WTC11 (cell line): ENCODE data around the gene SORCS2. TPM values are rescaled to one million over a fixed set of nuclear protein-coding genes. Genes with fewer than 3 reads are reported as not detected.
A peak's percentile ranks its signal among the peaks of the same experiment; 100 is the strongest.

Source experiments
- ATAC-seq: fragments of 200-7000 bp; cut with Tn5 transposase; 2 replicates; pipeline ENCODE4 v1.10.0; 2021; ENCODE audit warnings: mild to moderate bottlenecking, moderate library complexity
- CTCF ChIA-PET: fragments of 300-600 bp; sonication (Branson Sonifier 250); formaldehyde crosslinking; loops from one replicate; lab custom pipeline; 2021; ENCODE audit warnings: antibody characterized with exemption; lab: Charles Lee
- POLR2A ChIA-PET: fragments of 350-600 bp; sonication (Branson Sonifier 250); formaldehyde crosslinking; loops from one replicate; lab custom pipeline; 2021; ENCODE audit warnings: antibody characterized with exemption; lab: Charles Lee
- DNase-seq: peaks from one replicate; pipeline ENCODE4 v3.0.0; 2021; ENCODE audit warnings: low spot score
- H3K27ac Mint-ChIP-seq: 2 replicates; pipeline ENCODE4 v1.8.0; 2021; ENCODE audit warnings: mixed read lengths
- H3K27me3 Mint-ChIP-seq: 2 replicates; pipeline ENCODE4 v1.8.0; 2021; ENCODE audit warnings: low read depth, mild to moderate bottlenecking, moderate library complexity, mixed read lengths
- H3K36me3 Mint-ChIP-seq: 2 replicates; pipeline ENCODE4 v1.8.0; 2021; ENCODE audit warnings: mixed read lengths
- H3K4me1 Mint-ChIP-seq: 2 replicates; pipeline ENCODE4 v1.8.0; 2022; ENCODE audit warnings: mixed read lengths
- H3K4me3 Mint-ChIP-seq: 2 replicates; pipeline ENCODE4 v1.8.0; 2021; ENCODE audit warnings: mild to moderate bottlenecking, moderate library complexity, mixed read lengths
- H3K9me3 Mint-ChIP-seq: 2 replicates; pipeline ENCODE4 v1.8.0; 2021; ENCODE audit warnings: mixed read lengths
- ATF2 ChIP-seq: sonication (generic); formaldehyde crosslinking; IDR thresholded peaks from 2 replicates; pipeline ENCODE4 v1.8.1; 2022; ENCODE audit warnings: low read depth, missing genetic modification reagents, borderline replicate concordance
- CBFB ChIP-seq: sonication (generic); formaldehyde crosslinking; IDR thresholded peaks from 2 replicates; pipeline ENCODE4 v1.8.1; 2022; ENCODE audit warnings: mild to moderate bottlenecking, low read depth, missing genetic modification reagents
- CREM ChIP-seq: sonication (generic); formaldehyde crosslinking; IDR thresholded peaks from 2 replicates; pipeline ENCODE4 v1.8.1; 2022; ENCODE audit warnings: mild to moderate bottlenecking, missing genetic modification reagents, moderate library complexity
- E2F1 ChIP-seq: sonication (generic); formaldehyde crosslinking; IDR thresholded peaks from 2 replicates; pipeline ENCODE4 v1.8.0; 2022; ENCODE audit warnings: mild to moderate bottlenecking, missing genetic modification reagents
- ELF4 ChIP-seq: sonication (generic); formaldehyde crosslinking; IDR thresholded peaks from 2 replicates; pipeline ENCODE4 v1.8.1; 2022; ENCODE audit warnings: low read depth, mild to moderate bottlenecking, moderate library complexity, missing genetic modification reagents
- IRF2 ChIP-seq: sonication (generic); formaldehyde crosslinking; IDR thresholded peaks from 2 replicates; pipeline ENCODE4 v1.8.0; 2022; ENCODE audit warnings: low read depth, missing genetic modification reagents, borderline replicate concordance
- NR1H2 ChIP-seq: sonication (generic); formaldehyde crosslinking; IDR thresholded peaks from 2 replicates; pipeline ENCODE4 v1.9.0; 2021; ENCODE audit warnings: mild to moderate bottlenecking, moderate library complexity, missing genetic modification reagents
- NR2C2 ChIP-seq: sonication (generic); formaldehyde crosslinking; IDR thresholded peaks from 2 replicates; pipeline ENCODE4 v1.8.0; 2022; ENCODE audit warnings: mild to moderate bottlenecking, missing genetic modification reagents
- NR3C1 ChIP-seq: sonication (generic); formaldehyde crosslinking; conservative IDR thresholded peaks from 2 replicates; pipeline ENCODE4 v1.8.1; 2023; ENCODE audit warnings: low read depth, mild to moderate bottlenecking, missing genetic modification reagents
- RELA ChIP-seq: sonication (generic); formaldehyde crosslinking; IDR thresholded peaks from 2 replicates; pipeline ENCODE4 v1.8.1; 2022; ENCODE audit warnings: missing genetic modification reagents, mild to moderate bottlenecking, borderline replicate concordance
- TCF7 ChIP-seq: sonication (generic); formaldehyde crosslinking; IDR thresholded peaks from 2 replicates; pipeline ENCODE4 v1.8.0; 2022; ENCODE audit warnings: mild to moderate bottlenecking, low read depth, missing genetic modification reagents, moderate library complexity
- TP53 ChIP-seq: sonication (generic); formaldehyde crosslinking; IDR thresholded peaks from 2 replicates; pipeline ENCODE4 v1.8.1; 2023; ENCODE audit warnings: mild to moderate bottlenecking, missing genetic modification reagents
- ZBTB43 ChIP-seq: sonication (generic); formaldehyde crosslinking; IDR thresholded peaks from 2 replicates; pipeline ENCODE4 v1.8.1; 2023; ENCODE audit warnings: mild to moderate bottlenecking, missing genetic modification reagents
- ZNF219 ChIP-seq: sonication (generic); formaldehyde crosslinking; IDR thresholded peaks from 2 replicates; pipeline ENCODE4 v1.8.0; 2023; ENCODE audit warnings: missing genetic modification reagents, mild to moderate bottlenecking, borderline replicate concordance
- ZNF423 ChIP-seq: fragments of 250-450 bp; sonication (Bioruptor Pico); IDR thresholded peaks from 2 replicates; pipeline ENCODE4 v2.1.2; 2022; ENCODE audit warnings: mild to moderate bottlenecking, moderate library complexity
- ZNF512 ChIP-seq: sonication (generic); formaldehyde crosslinking; IDR thresholded peaks from 2 replicates; pipeline ENCODE4 v1.8.1; 2022; ENCODE audit warnings: missing genetic modification reagents, borderline replicate concordance
- total RNA-seq: library from RNA; stranded (reverse); gene quantifications from 3 replicates; pipeline ENCODE4 v1.2.3, GENCODE V29; 2021
- TF ChIP-seq, protein P1 (sequence below): sonication (generic); formaldehyde crosslinking; IDR thresholded peaks from 2 replicates; pipeline ENCODE4 v1.8.1; 2022; ENCODE audit warnings: low read depth, mild to moderate bottlenecking, moderate library complexity, missing genetic modification reagents, borderline replicate concordance
- TF ChIP-seq, protein P2 (sequence below): sonication (generic); formaldehyde crosslinking; IDR thresholded peaks from 2 replicates; pipeline ENCODE4 v1.8.1; 2023; ENCODE audit warnings: mild to moderate bottlenecking, missing genetic modification reagents, borderline replicate concordance

SORCS2 gene
- total RNA-seq, 1 experiment from 2014 or later, result 6.6 TPM

- H3K27ac Mint-ChIP-seq, result no peak overlapping the region
- peaks cover 9% of the 10 kb centered on the region for H3K4me1 Mint-ChIP-seq
- ChIA-PET CTCF (interaction anchor here (1.0 to 2.0 kb wide), 5 partner anchors 35 to 220 kb away, joined by 3 to 7 read pairs (median 4); no protein-coding TSS in a partner anchor), POLR2A (no interaction called here)
- peaks cover 13% of the 10 kb centered on the region; the same call in 1 of the 2 replicates for H3K36me3 Mint-ChIP-seq
- ATAC-seq (no peak), DNase-seq (no peak)
- TF ChIP-seq ZNF423 (CRISPR knock-in tag) (0 out of 2 replicates have a peak, but pooled peaks have one; percentile 13), NR1H2 (CRISPR knock-in tag) (no peak)
- H3K4me3 Mint-ChIP-seq, result no peak overlapping the region
- no peaks in the 10 kb centered on the region for H3K9me3 Mint-ChIP-seq
- no peaks in the 10 kb centered on the region for H3K27me3 Mint-ChIP-seq
These were observed 575.2 kb downstream of the SORCS2 start for GRCh38 chr4:7767526-7767925.

- ChIA-PET POLR2A (no interaction called here), CTCF (interaction anchor here (1.0 to 3.5 kb wide), 7 partner anchors 33 to 220 kb away, joined by 3 to 41 read pairs (median 5); no protein-coding TSS in a partner anchor)
- TF ChIP-seq ZNF219 (CRISPR knock-in tag) (no peak), ZNF512 (CRISPR knock-in tag) (no peak)
- TF ChIP-seq, protein P1, sequence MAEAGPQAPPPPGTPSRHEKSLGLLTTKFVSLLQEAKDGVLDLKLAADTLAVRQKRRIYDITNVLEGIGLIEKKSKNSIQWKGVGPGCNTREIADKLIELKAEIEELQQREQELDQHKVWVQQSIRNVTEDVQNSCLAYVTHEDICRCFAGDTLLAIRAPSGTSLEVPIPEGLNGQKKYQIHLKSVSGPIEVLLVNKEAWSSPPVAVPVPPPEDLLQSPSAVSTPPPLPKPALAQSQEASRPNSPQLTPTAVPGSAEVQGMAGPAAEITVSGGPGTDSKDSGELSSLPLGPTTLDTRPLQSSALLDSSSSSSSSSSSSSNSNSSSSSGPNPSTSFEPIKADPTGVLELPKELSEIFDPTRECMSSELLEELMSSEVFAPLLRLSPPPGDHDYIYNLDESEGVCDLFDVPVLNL (CRISPR knock-in tag), result no peak
- Mint-ChIP-seq H3K9me3 (no peaks in the 10 kb centered on the region), H3K4me1 (peaks cover 9% of the 10 kb centered on the region), H3K4me3 (no peak overlapping the region), H3K27ac (no peak overlapping the region), H3K27me3 (no peaks in the 10 kb centered on the region), H3K36me3 (peaks cover 16% of the 10 kb centered on the region; the same call in 1 of the 2 replicates)
- ATAC-seq, result no peak
- no peak for DNase-seq
These were observed 575.6 kb downstream of the SORCS2 start for GRCh38 chr4:7767966-7768365.

DNA sequence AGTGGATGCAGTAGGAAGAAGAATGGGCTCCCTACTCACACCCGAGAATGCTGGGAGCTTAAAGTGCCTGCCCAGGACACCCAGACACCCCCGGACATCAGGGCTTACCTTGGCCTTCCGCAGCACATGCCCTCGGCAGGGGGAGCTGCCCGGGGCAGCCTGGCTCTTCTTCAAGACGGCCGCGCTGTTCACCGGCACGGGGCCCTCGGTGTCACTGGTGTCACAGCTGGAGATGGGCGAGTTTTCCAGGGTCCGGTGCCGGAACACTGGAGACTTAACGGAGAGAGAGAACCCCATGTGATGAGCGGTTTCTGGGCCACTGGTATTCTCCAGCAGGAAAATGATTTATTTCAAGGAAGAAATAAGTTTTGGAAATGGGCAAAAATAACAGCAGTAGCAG lies 576.4 kb downstream of the SORCS2 start:
- Mint-ChIP-seq H3K36me3 (peaks cover 22% of the 10 kb centered on the region), H3K4me3 (no peak overlapping the region)
- TF ChIP-seq TCF7 (CRISPR knock-in tag) (no peak), RELA (CRISPR knock-in tag) (no peak), CREM (CRISPR knock-in tag) (no peak), ELF4 (CRISPR knock-in tag) (no peak), CBFB (no peak), ATF2 (CRISPR knock-in tag) (no peak), NR2C2 (CRISPR knock-in tag) (no peak), TP53 (CRISPR knock-in tag) (no peak), ZBTB43 (CRISPR knock-in tag) (no peak), ZNF512 (CRISPR knock-in tag) (no peak), E2F1 (CRISPR knock-in tag) (no peak), NR3C1 (CRISPR knock-in tag) (no peak), IRF2 (CRISPR knock-in tag) (no peak), ZNF219 (CRISPR knock-in tag) (no peak)
- TF ChIP-seq, protein P2, sequence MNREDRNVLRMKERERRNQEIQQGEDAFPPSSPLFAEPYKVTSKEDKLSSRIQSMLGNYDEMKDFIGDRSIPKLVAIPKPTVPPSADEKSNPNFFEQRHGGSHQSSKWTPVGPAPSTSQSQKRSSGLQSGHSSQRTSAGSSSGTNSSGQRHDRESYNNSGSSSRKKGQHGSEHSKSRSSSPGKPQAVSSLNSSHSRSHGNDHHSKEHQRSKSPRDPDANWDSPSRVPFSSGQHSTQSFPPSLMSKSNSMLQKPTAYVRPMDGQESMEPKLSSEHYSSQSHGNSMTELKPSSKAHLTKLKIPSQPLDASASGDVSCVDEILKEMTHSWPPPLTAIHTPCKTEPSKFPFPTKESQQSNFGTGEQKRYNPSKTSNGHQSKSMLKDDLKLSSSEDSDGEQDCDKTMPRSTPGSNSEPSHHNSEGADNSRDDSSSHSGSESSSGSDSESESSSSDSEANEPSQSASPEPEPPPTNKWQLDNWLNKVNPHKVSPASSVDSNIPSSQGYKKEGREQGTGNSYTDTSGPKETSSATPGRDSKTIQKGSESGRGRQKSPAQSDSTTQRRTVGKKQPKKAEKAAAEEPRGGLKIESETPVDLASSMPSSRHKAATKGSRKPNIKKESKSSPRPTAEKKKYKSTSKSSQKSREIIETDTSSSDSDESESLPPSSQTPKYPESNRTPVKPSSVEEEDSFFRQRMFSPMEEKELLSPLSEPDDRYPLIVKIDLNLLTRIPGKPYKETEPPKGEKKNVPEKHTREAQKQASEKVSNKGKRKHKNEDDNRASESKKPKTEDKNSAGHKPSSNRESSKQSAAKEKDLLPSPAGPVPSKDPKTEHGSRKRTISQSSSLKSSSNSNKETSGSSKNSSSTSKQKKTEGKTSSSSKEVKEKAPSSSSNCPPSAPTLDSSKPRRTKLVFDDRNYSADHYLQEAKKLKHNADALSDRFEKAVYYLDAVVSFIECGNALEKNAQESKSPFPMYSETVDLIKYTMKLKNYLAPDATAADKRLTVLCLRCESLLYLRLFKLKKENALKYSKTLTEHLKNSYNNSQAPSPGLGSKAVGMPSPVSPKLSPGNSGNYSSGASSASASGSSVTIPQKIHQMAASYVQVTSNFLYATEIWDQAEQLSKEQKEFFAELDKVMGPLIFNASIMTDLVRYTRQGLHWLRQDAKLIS (CRISPR knock-in tag), result no peak

More for the DNA sequence above, 576.4 kb downstream of the SORCS2 start:
- no peaks in the 10 kb centered on the region for H3K9me3 Mint-ChIP-seq
- no peaks in the 10 kb centered on the region for H3K27me3 Mint-ChIP-seq
- ChIA-PET POLR2A (no interaction called here), CTCF (interaction anchor here (1.4 to 3.5 kb wide), 3 partner anchors 32 to 38 kb away, joined by 4 to 41 read pairs (median 8); no protein-coding TSS in a partner anchor)
- H3K27ac Mint-ChIP-seq, result no peak overlapping the region
- DNase-seq, result no peak
- no peak for ATAC-seq
- peaks cover 9% of the 10 kb centered on the region for H3K4me1 Mint-ChIP-seq
